Left lobe of liver (tissue), 2 donors: ENCODE data around the gene REP15. TPM values are rescaled to one million over a fixed set of nuclear protein-coding genes. Genes with fewer than 3 reads are reported as not detected.
"Not testable (repeated sequence)": the region's sequence is repeated elsewhere in the genome, so short reads cannot be mapped to it uniquely, and the experiment has no call there.

Experiments
- ATAC-seq: fragments of 200-7000 bp; cut with Tn5 transposase; one replicate; pipeline ENCODE4 v1.9.1; 2020; ENCODE audit warnings: mild to moderate bottlenecking, moderate library complexity
- DNase-seq: peaks from one replicate; pipeline ENCODE4 v3.0.0-alpha.2; 2020; ENCODE audit warnings: low spot score
- total RNA-seq: library from RNA; stranded (reverse); gene quantifications from one replicate; pipeline ENCODE4 v1.2.1, GENCODE V29; 2021
- donor health status: DM: no; HTN: no; CAD: no; lungs with moderate emphysema.
- donor health status: DM: no; HTN: yes; CAD: no.

The REP15 gene
- total RNA-seq, 1 donor from 2014 or later: 1.0 TPM

DNA sequence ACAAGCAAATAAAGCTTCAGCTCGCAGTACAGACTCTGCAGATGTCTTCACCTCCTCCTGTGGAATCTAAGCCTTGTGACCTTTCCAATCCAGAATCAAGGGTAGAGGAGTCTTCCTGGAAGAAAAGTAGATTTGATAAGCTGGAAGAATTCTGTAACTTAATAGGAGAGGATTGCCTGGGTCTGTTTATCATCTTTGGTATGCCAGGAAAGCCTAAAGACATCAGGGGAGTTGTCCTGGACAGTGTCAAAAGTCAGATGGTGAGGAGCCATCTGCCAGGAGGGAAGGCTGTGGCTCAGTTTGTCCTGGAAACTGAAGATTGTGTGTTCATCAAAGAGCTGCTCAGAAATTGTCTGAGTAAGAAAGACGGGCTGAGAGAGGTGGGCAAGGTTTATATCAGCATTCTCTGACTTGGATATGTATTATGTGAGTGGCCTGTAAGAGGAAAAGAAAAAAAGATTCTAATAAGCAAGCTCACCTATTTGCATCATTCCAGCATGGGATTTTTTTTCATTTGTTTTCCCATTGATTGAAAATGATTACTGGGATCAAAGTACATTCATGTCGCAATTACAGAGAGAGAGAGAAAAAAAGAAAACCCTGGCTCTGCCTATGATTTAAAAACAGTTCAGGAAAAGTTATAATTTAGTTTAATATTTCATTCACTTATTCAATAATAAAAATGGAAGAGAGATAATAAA lies 767 bp downstream of the REP15 start:
- DNase-seq (no peak), ATAC-seq (peak; percentile 79)

DNA sequence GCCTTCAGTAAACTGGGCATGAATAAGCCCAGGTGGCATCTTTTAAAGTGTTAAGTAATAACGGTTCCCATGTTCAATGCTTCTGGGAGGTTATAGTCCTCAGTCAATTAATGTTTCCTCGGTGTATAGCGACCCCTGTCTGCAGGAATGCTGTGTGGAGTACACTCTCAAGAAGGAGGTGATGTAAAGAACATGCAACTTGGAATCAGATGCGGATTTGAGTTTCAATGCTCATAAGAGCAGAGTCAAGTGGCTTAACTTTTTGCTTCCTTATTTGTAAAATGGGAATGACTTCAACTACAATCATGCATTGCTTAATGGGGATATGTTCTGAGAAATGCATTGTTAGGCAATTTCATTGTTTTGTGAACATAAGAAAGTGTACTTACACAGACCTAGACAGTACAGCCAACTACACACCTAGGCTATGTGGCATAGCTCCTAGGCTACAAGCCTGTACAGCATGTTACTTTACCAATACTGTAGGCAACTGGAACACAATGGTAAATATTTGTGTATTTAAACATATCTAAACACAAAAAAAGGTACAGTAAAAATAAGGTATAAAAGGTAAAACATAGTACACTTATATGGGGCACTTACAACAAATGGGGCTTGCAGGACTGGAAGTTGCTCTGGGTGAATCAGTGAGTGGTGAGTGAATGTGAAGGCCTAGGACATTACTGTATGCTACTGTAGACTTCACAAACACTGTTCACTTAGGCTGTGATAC lies 7.6 kb downstream of the REP15 start:
- peak; percentile 73 for DNase-seq
- ATAC-seq: peak; percentile 94

DNA sequence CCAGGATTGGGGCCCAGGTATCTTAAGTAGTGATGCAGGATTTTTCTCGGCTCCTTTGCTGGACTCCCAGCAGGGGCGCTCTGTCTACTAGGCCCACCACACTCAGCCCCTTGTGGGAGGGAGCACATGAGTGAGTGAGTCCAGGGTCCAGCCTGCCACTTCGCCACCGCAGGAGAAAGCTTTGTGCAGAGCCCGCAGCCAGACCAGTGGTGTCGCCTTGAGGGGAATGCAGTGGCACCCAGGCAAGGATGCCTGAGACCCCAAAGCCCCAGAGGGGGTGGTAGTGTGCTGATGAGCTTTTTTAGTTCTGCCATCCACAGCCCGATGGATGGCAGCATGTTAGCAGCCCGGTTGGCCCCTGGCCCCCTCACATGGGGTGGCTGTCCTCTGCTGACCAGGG lies 9.0 kb downstream of the REP15 start:
- no peak for DNase-seq

DNA sequence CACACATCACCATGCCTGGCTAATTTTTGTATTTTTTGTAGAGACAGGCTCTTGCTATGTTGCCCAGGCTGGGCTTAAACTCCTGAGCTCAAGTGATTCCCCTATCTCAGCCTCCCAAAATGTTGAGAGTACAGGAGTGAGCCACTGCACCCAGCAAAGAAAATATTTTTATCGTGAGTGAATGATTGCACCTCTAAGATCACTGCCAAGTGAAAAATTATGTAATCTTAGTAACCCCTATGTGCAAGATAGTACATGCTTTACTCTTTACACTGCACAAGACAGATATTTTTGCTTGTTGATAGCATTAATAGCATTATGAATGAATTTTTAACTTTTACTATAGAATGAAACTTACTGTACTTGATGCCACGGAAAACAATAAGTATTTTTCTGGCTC lies 11.0 kb downstream of the REP15 start:
- DNase-seq (no peak), ATAC-seq (no peak)

More for the DNA sequence above, 9.0 kb downstream of the REP15 start:
- ATAC-seq: no peak

DNA sequence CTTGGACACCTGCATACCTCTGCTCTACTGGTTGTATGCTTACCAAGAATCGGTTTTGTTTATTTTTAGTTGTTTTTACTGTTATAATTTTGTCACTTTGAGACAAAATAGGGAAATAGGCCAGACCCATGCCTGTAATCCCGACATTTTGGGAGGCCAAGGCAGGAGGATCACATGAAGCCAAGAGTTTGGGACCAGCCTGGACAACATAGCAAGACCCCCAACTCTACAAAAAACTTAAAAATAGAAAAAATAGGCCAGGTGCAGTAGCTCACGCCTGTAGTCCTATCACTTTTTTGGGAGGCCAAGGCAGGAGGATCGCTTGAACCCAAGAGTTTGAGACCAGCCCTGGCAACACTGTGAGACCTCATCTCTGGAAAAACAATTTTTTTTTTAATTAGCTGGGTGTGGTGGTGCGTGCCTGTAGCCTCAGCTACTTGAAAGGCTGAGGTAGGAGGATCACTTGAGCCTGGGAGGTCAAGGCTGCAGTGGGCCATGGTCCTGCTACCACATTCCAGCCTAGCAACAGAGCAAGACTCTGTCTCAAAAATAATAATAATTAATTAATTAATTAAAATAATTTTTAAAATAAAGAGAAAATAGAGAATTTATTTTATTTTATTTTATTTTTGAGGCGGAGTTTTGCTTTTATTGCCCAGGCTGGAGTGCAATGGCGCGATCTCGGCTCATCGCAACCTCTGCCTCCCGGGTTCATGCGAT lies 13.1 kb downstream of the REP15 start:
- DNase-seq (no peak), ATAC-seq (no peak)

DNA sequence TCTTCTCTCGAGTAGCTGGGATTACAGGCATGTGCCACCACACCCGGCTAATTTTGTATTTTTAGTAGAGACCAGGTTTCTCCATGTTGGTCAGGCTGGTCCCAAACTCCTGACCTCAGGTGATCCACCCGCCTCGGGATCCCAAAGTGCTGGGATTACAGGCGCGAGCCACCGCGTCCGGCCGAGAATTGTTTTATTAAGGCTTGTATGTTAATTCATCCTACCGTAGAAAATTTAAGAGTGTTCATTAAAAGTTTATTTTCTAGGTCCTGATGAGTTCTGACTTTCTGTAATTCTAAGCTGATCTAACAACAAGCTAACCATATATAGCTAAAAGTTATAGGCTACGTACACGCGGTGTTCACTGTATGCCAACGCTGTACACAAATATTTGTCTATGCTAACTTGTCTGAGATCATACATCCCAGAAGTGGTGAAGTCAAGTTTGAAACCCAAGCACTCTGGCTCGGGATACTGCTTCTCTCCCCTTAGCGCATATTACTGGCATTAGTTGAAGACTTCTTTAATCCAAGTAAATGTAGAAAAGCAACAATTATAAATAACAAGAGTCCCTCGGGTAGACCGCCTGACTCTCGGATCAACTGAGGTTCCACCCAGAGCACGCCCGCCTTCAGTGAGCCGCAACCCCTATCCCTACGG lies 13.8 kb downstream of the REP15 start:
- DNase-seq (no peak), ATAC-seq (peak; percentile 65)

DNA sequence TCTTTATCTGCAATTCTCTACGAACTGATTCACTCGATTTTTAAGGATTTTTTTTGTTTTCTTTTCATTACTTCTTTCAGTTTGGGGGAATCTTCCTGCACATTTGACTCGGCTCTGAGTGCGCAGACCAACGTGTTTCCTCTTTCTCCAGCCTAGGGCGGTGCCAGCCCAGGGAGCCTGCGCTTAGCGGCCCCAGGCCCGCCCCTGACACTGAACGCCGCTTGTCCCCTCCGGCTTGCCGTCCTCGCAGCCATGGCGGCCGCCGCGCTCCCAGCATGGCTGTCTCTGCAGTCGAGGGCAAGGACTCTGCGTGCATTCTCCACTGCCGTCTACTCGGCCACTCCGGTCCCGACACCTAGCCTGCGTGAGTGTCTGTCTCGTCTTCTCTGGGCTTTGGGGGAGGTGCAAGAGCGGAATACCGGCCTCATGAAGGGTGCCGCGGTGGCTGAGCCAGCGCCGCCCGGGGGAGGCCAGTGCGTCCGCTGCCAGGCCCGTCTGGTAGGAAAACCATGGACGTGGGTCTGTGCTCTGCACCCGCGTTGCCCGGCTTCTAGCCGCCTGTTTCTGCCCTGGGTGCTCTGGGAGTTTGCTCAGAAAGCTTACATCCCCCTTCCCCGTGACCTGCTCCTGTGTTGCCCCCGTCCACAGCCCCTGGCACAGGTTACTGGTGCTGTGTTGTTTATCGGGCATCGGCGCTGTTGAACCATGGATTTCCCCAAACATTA lies 14.5 kb downstream of the REP15 start, which contains the start of gene MRPS35:
Gene MRPS35, plus strand, starts transcription at position 241 of the 725 bp plus-strand sequence. Its CDS starts 12 bp downstream, at position 253.
- ATAC-seq: peak; percentile 96
- peak; percentile 94 for DNase-seq

DNA sequence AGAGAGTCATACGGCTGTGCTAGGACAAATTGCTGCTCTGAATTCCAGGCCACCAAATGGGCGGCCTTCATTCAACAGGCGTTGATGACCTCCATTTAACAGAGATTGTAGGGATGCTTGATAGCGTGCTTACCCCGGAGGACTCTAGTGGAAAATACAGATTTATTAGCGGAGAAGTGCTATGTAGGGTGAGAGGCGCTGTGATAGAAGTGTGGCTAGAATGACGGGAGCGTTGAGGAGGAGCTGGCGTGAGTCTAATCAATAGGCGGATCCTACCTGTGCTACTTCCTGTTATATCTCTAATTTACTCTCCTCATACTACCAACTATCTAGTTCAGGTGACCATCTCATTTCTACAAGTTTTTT lies 15.1 kb downstream of the REP15 start:
- no peak for DNase-seq
- ATAC-seq: peak; percentile 24

DNA sequence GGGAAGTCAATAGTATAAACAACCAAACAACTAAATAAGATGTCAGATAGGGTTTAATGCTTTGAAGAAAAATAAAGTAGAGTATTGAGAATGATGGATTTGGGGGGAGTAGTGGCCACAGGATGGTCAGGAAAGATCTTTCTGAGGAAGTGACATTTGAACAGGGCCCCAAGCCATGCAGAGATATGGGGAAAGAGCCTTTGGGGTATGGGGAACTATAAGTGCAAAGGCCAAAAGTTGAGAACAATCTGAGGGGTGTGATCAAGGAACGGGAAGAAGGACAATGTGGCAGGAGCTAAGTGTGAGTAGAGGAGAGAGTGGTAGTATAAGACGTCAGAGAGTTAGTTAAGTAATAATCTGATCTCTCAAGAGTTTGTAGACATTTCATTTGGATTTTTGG lies 15.7 kb downstream of the REP15 start:
- no peak for ATAC-seq
- no peak for DNase-seq

DNA sequence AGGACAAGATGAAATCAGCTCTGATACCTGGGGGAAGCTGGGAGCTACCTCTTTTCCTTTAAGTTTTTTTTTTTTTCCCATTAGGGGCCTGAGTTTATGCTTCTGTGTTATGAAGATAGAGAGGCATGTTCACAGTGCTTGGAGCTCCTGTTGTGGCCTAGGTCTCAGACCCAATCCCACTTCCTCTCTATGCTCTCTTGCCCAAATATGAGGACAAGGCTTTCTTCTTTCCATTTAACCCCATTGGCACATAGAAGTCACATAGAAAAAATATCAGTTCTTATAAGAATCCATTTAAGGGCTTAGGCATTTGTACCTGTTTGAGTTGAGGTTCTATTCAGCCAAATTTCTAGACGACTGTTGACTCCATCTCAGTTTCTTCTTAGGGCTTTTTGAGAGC lies 27.0 kb downstream of the REP15 start:
- ATAC-seq (no peak), DNase-seq (no peak)

DNA sequence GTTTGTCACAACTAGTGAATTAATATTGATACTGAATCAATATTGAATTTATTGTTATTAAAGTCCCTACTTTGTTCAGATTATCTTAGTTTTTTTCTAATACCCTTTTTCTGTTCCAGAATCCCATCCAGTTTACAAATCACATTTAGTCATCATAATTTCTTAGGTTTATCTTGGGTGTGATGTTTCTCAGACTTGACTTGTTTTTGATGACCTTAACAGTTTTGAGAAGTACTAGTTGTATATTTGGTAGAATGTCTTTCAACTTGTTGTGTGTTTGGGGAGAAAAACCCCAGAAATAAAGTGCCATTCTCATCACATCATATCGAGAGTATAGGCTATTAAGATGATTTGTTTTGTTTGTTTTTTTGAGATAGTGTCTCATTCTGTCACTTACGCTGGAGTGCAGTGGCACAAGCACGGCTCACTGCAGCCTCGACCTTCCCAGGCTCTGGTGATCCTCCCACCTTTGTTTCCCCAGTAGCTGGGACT lies 33.9 kb downstream of the REP15 start:
- no peak for DNase-seq
- no peak for ATAC-seq

DNA sequence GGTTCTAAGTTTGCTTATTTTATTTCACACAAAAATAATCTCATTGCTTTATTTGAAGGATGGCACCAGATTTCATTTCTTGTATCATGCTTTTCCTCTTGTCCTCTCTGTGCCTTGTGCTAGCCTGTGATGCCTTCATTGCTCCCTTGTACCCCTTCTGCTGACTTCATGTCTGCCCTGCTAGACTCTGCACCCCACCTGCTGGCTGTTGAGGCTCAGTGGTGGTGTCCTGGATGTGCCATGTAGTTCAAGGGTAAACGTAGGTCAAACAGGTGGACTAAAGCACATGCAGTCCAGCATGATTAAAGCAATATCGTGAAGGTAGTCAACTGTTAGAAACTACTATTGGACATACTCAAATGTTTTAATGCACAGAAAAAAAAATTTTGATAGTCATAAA lies 36.0 kb downstream of the REP15 start:
- DNase-seq: peak; percentile 60
- peak; percentile 98 for ATAC-seq

DNA sequence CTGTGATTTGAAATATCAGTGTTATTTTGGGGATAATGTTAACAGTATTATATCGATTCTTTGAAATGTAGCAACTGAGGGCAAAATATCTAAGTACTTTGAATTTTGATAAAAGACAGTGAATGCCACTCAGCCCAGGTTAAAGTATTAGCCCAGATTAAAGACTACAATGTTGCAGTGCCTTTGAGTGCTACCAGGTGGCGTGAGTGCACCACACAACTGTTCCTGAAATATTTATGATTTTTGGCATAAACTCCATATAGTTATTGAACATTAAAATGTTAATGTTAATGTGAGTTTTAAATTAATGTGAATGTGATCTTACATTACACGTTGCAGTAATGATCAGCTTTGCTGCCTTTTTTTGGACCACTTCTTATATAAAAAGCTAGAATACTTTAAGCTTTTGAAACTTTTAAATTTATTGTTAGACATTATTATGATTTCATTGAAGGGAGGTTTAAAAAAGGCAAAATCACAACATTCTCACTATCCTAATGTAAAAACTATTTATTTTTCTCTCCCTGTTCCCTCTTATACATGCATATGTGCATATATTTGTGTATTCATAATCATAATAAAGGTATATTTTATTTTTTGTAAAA lies 36.9 kb downstream of the REP15 start:
- no peak for DNase-seq
- peak; percentile 87 for ATAC-seq

DNA sequence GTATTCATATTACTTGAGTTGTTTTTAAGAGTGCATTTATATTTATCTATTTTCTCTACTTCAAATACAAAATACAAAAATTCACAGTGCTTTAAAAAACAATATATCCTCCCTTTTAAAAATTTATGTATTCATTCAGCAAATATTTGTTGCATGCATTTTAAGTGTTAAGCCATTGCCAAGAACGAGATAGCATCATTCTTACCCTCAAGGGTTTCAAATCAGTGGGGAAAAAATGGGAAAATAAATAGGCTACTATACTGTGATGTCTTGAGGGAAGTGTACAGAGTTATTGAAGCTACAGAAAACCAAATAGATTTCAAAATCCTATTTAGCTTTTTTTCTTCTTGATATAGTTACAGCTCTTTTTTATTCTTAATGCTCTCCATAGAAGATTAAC lies 37.5 kb downstream of the REP15 start:
- ATAC-seq (no peak), DNase-seq (no peak)

DNA sequence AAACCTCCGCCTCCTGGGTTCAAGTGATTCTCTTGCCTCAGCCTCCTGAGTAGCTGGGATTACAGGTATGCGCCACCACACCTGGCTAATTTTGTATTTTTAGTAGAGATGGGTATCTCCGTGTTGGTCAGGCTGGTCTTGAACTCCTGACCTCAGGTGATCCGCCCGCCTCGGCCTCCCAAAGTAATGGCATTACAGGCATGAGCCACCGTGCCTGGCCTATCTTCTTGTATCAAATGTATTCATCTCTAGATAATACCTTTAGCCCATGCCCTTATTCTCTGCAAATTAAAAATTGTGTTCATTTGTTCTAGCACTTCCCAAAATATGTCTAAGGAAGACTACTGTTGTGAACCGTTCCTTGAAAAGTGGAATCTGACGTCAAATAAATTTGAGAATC lies 38.1 kb downstream of the REP15 start:
- not testable (repeated sequence) for ATAC-seq, DNase-seq

DNA sequence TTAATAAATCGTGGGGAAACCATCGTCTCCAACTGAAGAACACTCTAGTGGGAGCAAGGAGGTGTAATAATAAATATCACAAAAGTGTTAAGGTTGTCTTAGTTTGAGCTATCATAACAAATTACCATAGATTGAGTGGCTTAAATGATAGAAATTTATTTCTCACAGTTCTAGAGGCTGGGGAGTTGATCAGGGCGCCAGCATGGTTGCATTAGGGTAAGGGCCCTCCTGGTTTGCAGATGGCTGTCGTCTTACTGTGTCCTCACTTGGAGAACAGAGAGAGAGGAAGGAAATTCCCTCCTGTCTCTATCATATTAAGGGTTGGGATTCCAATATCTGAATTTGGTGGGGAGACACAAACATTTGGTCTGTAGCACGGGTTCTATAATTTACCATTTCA lies 47.4 kb downstream of the REP15 start:
- DNase-seq (no peak), ATAC-seq (no peak)

DNA sequence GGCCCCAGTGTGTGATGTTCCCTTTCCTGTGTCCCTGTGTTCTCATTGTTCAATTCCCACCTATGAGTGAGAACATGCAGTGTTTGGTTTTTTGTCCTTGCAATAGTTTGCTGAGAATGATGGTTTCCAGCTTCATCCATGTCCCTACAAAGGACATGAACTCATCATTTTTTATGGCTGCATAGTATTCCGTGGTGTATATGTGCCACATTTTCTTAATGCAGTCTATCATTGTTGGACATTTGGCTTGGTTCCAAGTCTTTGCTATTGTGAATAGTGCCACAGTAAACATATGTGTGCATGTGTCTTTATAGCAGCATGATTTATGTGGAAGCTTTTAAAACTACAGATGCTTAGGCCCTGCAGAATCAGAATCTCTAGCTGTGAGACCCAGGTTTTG lies 49.5 kb downstream of the REP15 start:
- not testable (repeated sequence) for ATAC-seq, DNase-seq
